ENCODE data around the gene CUX1. TPM values are rescaled to one million over a fixed set of nuclear protein-coding genes. Genes with fewer than 3 reads are reported as not detected.

CUX1 gene
- total and polyA plus RNA-seq, 10 of the 15 experiments (the other 5 are each of a cell fraction or from before 2014, with no cell fraction given), result 6.1 to 48.6 (median 25.9) TPM

DNA sequence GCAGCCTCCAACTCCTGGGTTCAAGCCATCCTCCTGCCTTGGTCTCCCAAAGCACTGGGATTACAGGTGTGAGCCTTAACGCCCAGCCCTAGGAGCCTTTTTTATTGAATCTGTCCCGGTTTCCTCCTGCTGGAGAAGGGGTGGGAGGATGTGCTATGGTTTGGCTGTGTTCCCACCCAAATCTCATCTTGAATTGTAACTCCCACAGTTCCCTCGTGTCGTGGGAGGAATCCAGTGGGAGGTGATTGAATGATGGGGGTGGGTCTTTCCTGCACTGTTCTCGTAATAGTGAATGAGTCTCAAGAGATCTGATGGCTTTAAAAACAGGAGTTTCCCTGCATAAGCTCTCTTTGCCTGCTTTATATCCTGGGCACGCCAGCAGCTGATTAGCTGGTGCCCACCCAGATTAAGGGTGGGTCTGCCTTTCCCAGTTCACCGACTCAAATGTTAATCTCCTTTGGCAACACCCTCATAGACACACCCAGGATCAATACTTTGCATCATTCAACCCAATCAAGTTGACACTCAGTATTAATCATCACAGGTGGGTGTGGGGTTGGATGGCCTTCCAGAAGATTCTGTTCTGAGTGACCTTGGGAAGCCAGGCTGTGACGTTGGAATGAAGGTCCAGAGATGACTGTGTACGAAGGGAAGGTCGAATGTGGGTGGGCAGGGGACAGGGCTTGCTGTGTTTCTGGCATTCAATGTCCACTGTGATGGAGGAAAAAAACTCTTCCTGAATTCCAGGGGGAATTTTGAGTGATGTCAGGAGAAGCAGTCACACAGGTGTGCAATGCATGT lies 33.8 kb upstream of the CUX1 start:
- WGBS (ENCODE audit: insufficient coverage, insufficient replicate concordance, low lambda C conversion rate, missing lambda C conversion rate), result 11% methylated on average over 10 of the region's 10 CpGs
- no peak overlapping the region for H3K4me2 ChIP-seq (ENCODE audit: control insufficient read depth, insufficient read depth)
- H3K9ac ChIP-seq (ENCODE audit: control insufficient read depth, insufficient read depth, low read length), result no peak overlapping the region
- no peaks in the 10 kb centered on the region; the same call in 1 of the 3 replicates for H3K9me3 ChIP-seq (replicated peaks; ENCODE audit: control insufficient read depth, insufficient read depth, low read length)
- intact Hi-C loops (cut with micrococcal nuclease; ENCODE audit: unreplicated experiment), result no loop called here
- no peaks in the 10 kb centered on the region for H3K36me3 ChIP-seq (ENCODE audit: control insufficient read depth in 2 of 2, insufficient read depth in 2 of 2, low read length in 1 of 2)
- H4K20me1 ChIP-seq (ENCODE audit: control insufficient read depth, insufficient read depth), result no peaks in the 10 kb centered on the region
- ChIA-PET POLR2A (no interaction called here), CTCF (interaction anchor here (0.7 to 1.1 kb wide), 2 partner anchors 245 to 300 kb away, joined by 3 read pairs; no protein-coding TSS in a partner anchor), RAD21 (ENCODE audit: unreplicated experiment) (no interaction called here), SMC1A (ENCODE audit: uncharacterized antibody, unreplicated experiment) (no interaction called here)
- no peak overlapping the region for H3K4me3 ChIP-seq
- no peaks in the 10 kb centered on the region for H3K79me2 ChIP-seq (ENCODE audit: control insufficient read depth, insufficient read depth, low read length)
- BruUV-seq (replicated peaks), result no TSS peak
- H3K4me1 ChIP-seq (ENCODE audit: control insufficient read depth, insufficient read depth, low read length), result no peaks in the 10 kb centered on the region
- DNase-seq (ENCODE audit: low read depth, low spot score) (no peak), ATAC-seq (no peak), FAIRE-seq (no peak)
- H2AFZ ChIP-seq (ENCODE audit: control insufficient read depth, low read depth, low read length), result no peak overlapping the region
- in situ Hi-C loops (cut with MboI), result no loop called here
- H3K27me3 ChIP-seq (replicated peaks in 1 of 2; ENCODE audit: control insufficient read depth in 2 of 2, insufficient read depth in 2 of 2, low read length in 1 of 2), result peaks cover 0 to 3% of the 10 kb centered on the region in 2 experiments; a peak in 1 of 4 replicates
- H3K27ac ChIP-seq (ENCODE audit: control insufficient read depth, insufficient read depth), result no peak overlapping the region
- TF ChIP-seq PML (IDR thresholded peaks at IDR 0.05; ENCODE audit: low read length), result no peak
- TF ChIP-seq HDAC2 (IDR thresholded peaks at IDR 0.05), result no peak
- TF ChIP-seq SIN3A (IDR thresholded peaks at IDR 0.05; ENCODE audit: low read depth, low read length), result no peak
- no peak for TF ChIP-seq CBFB (IDR thresholded peaks at IDR 0.05; ENCODE audit: low read depth)
- TF ChIP-seq, protein P1, sequence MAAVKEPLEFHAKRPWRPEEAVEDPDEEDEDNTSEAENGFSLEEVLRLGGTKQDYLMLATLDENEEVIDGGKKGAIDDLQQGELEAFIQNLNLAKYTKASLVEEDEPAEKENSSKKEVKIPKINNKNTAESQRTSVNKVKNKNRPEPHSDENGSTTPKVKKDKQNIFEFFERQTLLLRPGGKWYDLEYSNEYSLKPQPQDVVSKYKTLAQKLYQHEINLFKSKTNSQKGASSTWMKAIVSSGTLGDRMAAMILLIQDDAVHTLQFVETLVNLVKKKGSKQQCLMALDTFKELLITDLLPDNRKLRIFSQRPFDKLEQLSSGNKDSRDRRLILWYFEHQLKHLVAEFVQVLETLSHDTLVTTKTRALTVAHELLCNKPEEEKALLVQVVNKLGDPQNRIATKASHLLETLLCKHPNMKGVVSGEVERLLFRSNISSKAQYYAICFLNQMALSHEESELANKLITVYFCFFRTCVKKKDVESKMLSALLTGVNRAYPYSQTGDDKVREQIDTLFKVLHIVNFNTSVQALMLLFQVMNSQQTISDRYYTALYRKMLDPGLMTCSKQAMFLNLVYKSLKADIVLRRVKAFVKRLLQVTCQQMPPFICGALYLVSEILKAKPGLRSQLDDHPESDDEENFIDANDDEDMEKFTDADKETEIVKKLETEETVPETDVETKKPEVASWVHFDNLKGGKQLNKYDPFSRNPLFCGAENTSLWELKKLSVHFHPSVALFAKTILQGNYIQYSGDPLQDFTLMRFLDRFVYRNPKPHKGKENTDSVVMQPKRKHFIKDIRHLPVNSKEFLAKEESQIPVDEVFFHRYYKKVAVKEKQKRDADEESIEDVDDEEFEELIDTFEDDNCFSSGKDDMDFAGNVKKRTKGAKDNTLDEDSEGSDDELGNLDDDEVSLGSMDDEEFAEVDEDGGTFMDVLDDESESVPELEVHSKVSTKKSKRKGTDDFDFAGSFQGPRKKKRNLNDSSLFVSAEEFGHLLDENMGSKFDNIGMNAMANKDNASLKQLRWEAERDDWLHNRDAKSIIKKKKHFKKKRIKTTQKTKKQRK (IDR thresholded peaks at IDR 0.05; ENCODE audit: low read depth, low read length), result no peak
- no peak for TF ChIP-seq NFXL1 (IDR thresholded peaks at IDR 0.05; ENCODE audit: borderline replicate concordance)
- TF ChIP-seq WRNIP1 (IDR thresholded peaks at IDR 0.05; ENCODE audit: borderline replicate concordance, low read depth, low read length), result no peak
- no peak for TF ChIP-seq CHD1 (IDR thresholded peaks at IDR 0.05; ENCODE audit: low read depth, low read length)
- no peak for TF ChIP-seq BCL11A (IDR thresholded peaks at IDR 0.05; ENCODE audit: low read depth, low read length)
- no peak for TF ChIP-seq FOXK2 (IDR thresholded peaks at IDR 0.05)
- no peak for TF ChIP-seq SUZ12 (IDR thresholded peaks at IDR 0.05; ENCODE audit: unreplicated experiment)
- TF ChIP-seq, protein P2, sequence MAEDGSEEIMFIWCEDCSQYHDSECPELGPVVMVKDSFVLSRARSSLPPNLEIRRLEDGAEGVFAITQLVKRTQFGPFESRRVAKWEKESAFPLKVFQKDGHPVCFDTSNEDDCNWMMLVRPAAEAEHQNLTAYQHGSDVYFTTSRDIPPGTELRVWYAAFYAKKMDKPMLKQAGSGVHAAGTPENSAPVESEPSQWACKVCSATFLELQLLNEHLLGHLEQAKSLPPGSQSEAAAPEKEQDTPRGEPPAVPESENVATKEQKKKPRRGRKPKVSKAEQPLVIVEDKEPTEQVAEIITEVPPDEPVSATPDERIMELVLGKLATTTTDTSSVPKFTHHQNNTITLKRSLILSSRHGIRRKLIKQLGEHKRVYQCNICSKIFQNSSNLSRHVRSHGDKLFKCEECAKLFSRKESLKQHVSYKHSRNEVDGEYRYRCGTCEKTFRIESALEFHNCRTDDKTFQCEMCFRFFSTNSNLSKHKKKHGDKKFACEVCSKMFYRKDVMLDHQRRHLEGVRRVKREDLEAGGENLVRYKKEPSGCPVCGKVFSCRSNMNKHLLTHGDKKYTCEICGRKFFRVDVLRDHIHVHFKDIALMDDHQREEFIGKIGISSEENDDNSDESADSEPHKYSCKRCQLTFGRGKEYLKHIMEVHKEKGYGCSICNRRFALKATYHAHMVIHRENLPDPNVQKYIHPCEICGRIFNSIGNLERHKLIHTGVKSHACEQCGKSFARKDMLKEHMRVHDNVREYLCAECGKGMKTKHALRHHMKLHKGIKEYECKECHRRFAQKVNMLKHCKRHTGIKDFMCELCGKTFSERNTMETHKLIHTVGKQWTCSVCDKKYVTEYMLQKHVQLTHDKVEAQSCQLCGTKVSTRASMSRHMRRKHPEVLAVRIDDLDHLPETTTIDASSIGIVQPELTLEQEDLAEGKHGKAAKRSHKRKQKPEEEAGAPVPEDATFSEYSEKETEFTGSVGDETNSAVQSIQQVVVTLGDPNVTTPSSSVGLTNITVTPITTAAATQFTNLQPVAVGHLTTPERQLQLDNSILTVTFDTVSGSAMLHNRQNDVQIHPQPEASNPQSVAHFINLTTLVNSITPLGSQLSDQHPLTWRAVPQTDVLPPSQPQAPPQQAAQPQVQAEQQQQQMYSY (CRISPR knock-in tag; IDR thresholded peaks at IDR 0.05), result no peak
- no peak for TF ChIP-seq CBX3 (IDR thresholded peaks at IDR 0.05; ENCODE audit: borderline replicate concordance, low read depth)
- no peak for TF ChIP-seq SP1 (IDR thresholded peaks at IDR 0.05; ENCODE audit: low read depth, low read length)
- TF ChIP-seq DPF2 (IDR thresholded peaks at IDR 0.05), result no peak
- TF ChIP-seq, protein P3, sequence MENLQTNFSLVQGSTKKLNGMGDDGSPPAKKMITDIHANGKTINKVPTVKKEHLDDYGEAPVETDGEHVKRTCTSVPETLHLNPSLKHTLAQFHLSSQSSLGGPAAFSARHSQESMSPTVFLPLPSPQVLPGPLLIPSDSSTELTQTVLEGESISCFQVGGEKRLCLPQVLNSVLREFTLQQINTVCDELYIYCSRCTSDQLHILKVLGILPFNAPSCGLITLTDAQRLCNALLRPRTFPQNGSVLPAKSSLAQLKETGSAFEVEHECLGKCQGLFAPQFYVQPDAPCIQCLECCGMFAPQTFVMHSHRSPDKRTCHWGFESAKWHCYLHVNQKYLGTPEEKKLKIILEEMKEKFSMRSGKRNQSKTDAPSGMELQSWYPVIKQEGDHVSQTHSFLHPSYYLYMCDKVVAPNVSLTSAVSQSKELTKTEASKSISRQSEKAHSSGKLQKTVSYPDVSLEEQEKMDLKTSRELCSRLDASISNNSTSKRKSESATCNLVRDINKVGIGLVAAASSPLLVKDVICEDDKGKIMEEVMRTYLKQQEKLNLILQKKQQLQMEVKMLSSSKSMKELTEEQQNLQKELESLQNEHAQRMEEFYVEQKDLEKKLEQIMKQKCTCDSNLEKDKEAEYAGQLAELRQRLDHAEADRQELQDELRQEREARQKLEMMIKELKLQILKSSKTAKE (IDR thresholded peaks at IDR 0.05; ENCODE audit: low read depth, poor library complexity, severe bottlenecking), result no peak
